IPS DF 19.7 (cell line): ENCODE measurements around the gene TLX1.

ENCODE experiments used
- DNase-seq: peaks from one replicate; pipeline ENCODE4 v3.0.0-alpha.2; 2013; ENCODE audit warnings: low read depth, low spot score

TLX1 gene

GRCh38 chr10:101112799-101113594 lies 18.1 kb upstream of the TLX1 start:
- DNase-seq, result no peak

- DNase-seq, result no peak
These were observed 17.2 kb upstream of the TLX1 start for GRCh38 chr10:101113890-101114403.

GRCh38 chr10:101114646-101115045 lies 16.5 kb upstream of the TLX1 start:
- DNase-seq, result no peak

- no peak for DNase-seq
These were observed 14.3 kb upstream of the TLX1 start for GRCh38 chr10:101116754-101117153.

- DNase-seq, result no peak
These were observed 13.1 kb upstream of the TLX1 start for GRCh38 chr10:101118031-101118430.

- DNase-seq, result no peak
These were observed 10.6 kb upstream of the TLX1 start for GRCh38 chr10:101120520-101120883.

- DNase-seq, result no peak
These were observed 10.0 kb upstream of the TLX1 start for GRCh38 chr10:101120884-101121653.

- DNase-seq, result no peak
These were observed 9.5 kb upstream of the TLX1 start for GRCh38 chr10:101121654-101122031.

- no peak for DNase-seq
These were observed 8.6 kb upstream of the TLX1 start for GRCh38 chr10:101122270-101123084.

- DNase-seq, result no peak
These were observed 7.8 kb upstream of the TLX1 start for GRCh38 chr10:101123085-101123814.

- DNase-seq, result no peak
These were observed 7.1 kb upstream of the TLX1 start for GRCh38 chr10:101123815-101124617.

- no peak for DNase-seq
These were observed 6.2 kb upstream of the TLX1 start for GRCh38 chr10:101124933-101125332.

GRCh38 chr10:101126684-101127628 lies 4.1 kb upstream of the TLX1 start:
- no peak for DNase-seq

GRCh38 chr10:101130141-101130540 lies 959 bp upstream of the TLX1 start:
- no peak for DNase-seq

- DNase-seq, result no peak
These were observed 999 bp downstream of the TLX1 start for GRCh38 chr10:101131962-101132635.

- DNase-seq, result no peak
These were observed 1.8 kb downstream of the TLX1 start for GRCh38 chr10:101132636-101133473.

GRCh38 chr10:101133489-101134298 lies 2.6 kb downstream of the TLX1 start:
- DNase-seq, result no peak
